GM12878 (cell line): ENCODE measurements around the gene PTPRN2.

Source experiments
- CREB1 ChIP-seq: IDR thresholded peaks from 2 replicates; pipeline ENCODE4 v1.6.1; 2012; ENCODE audit warnings: low read depth, mild to moderate bottlenecking, inconsistent platforms
- CTCF ChIP-seq, 3 experiments: IDR thresholded peaks in 2 of 3; conservative IDR thresholded peaks in 1 of 3; 2 replicates each; pipeline ENCODE4 v1.5.1; 2011; ENCODE audit warnings: low read depth in 3 of 3, low read length in 3 of 3, mild to moderate bottlenecking in 3 of 3, control low read depth in 2 of 3, moderate library complexity in 2 of 3, inconsistent platforms in 1 of 3, mixed read lengths in 1 of 3; ENCODE audit not compliant: control insufficient read depth in 2 of 3, insufficient read depth in 1 of 3; ENCODE audit errors: extremely low read depth in 1 of 3
- KDM1A ChIP-seq: fragments of 200-600 bp; sonication (generic); IDR thresholded peaks from 2 replicates; pipeline ENCODE4 v1.6.1; 2016; ENCODE audit warnings: borderline replicate concordance
- SP1 ChIP-seq: IDR thresholded peaks from one replicate; pipeline ENCODE4 v1.6.1; 2011; ENCODE audit warnings: low read depth, low read length
- USF2 ChIP-seq: IDR thresholded peaks from 2 replicates; pipeline ENCODE4 v1.6.1; 2011; ENCODE audit warnings: low read depth, low read length, improper control_type of control experiment, borderline replicate concordance
- WRNIP1 ChIP-seq: IDR thresholded peaks from 2 replicates; pipeline ENCODE4 v1.6.1; 2011; ENCODE audit warnings: low read depth, low read length, improper control_type of control experiment, borderline replicate concordance

- no peak for TF ChIP-seq CTCF (IDR thresholded peaks at IDR 0.05 in 2 of 3, conservative IDR thresholded peaks at IDR 0.05 in 1 of 3; ENCODE audit: control insufficient read depth in 2 of 3, extremely low read depth in 1 of 3, insufficient read depth in 1 of 3, low read depth in 3 of 3, low read length in 3 of 3)
- no peak for TF ChIP-seq WRNIP1
- TF ChIP-seq KDM1A: no peak
- no peak for TF ChIP-seq SP1
- TF ChIP-seq CREB1: no peak
- no peak for TF ChIP-seq USF2
These were observed 24.6 kb downstream of the PTPRN2 start for GRCh38 chr7:158563051-158563450.
